22Rv1 (cell line): Measurements from ENCODE around the gene GPR6.

Experiments used
- H3K27ac ChIP-seq: fragments of 450-650 bp; 2 replicates; pipeline ENCODE4 v1.5.1; 2017
- ZFX ChIP-seq: fragments of 450-650 bp; IDR thresholded peaks from 2 replicates; pipeline ENCODE4 v1.6.1; 2017; ENCODE audit warnings: antibody characterized with exemption, borderline replicate concordance
- TF ChIP-seq, protein P1 (sequence below): fragments of 450-650 bp; IDR thresholded peaks from 2 replicates; pipeline ENCODE4 v1.5.1; 2017; ENCODE audit warnings: mild to moderate bottlenecking

The GPR6 gene

DNA sequence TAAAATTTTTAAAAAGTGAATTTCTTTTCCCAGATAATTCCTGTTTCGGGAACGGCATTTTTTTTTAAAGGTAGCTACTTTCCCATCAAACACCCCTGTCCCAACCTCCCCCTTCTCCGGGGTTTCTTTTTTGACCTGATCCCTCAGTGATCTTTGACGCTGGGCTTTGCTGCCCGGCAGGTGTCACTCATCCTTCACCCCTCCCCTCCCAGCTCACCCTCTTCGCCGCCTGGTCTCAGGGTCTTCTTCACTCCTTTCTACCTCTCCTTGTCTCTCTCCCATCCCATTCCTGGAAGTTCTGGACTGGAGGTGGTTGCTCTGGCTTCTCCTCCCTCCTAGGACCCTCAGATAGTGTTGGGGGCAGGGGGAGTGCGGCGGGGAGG is 329 bp upstream of the GPR6 start:
- TF ChIP-seq ZFX, result no peak
- TF ChIP-seq, protein P1, sequence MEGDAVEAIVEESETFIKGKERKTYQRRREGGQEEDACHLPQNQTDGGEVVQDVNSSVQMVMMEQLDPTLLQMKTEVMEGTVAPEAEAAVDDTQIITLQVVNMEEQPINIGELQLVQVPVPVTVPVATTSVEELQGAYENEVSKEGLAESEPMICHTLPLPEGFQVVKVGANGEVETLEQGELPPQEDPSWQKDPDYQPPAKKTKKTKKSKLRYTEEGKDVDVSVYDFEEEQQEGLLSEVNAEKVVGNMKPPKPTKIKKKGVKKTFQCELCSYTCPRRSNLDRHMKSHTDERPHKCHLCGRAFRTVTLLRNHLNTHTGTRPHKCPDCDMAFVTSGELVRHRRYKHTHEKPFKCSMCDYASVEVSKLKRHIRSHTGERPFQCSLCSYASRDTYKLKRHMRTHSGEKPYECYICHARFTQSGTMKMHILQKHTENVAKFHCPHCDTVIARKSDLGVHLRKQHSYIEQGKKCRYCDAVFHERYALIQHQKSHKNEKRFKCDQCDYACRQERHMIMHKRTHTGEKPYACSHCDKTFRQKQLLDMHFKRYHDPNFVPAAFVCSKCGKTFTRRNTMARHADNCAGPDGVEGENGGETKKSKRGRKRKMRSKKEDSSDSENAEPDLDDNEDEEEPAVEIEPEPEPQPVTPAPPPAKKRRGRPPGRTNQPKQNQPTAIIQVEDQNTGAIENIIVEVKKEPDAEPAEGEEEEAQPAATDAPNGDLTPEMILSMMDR, result no peak
- H3K27ac ChIP-seq, result no peak overlapping the region

DNA sequence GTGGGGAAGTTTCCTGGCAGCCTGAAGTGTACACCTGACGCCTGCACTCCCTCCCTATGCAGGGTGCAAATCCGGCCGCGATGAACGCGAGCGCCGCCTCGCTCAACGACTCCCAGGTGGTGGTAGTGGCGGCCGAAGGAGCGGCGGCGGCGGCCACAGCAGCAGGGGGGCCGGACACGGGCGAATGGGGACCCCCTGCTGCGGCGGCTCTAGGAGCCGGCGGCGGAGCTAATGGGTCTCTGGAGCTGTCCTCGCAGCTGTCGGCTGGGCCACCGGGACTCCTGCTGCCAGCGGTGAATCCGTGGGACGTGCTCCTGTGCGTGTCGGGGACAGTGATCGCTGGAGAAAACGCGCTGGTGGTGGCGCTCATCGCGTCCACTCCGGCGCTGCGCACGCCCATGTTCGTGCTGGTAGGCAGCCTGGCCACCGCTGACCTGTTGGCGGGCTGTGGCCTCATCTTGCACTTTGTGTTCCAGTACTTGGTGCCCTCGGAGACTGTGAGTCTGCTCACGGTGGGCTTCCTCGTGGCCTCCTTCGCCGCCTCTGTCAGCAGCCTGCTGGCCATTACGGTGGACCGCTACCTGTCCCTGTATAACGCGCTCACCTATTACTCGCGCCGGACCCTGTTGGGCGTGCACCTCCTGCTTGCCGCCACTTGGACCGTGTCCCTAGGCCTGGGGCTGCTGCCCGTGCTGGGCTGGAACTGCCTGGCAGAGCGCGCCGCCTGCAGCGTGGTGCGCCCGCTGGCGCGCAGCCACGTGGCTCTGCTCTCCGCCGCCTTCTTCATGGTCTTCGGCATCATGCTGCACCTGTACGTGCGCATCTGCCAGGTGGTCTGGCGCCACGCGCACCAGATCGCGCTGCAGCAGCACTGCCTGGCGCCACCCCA is 1.2 kb downstream of the GPR6 start:
- TF ChIP-seq, protein P1, result peak; percentile 13; the same call in 1 of the 2 replicates
- TF ChIP-seq ZFX, result no peak
- H3K27ac ChIP-seq, result no peak overlapping the region

DNA sequence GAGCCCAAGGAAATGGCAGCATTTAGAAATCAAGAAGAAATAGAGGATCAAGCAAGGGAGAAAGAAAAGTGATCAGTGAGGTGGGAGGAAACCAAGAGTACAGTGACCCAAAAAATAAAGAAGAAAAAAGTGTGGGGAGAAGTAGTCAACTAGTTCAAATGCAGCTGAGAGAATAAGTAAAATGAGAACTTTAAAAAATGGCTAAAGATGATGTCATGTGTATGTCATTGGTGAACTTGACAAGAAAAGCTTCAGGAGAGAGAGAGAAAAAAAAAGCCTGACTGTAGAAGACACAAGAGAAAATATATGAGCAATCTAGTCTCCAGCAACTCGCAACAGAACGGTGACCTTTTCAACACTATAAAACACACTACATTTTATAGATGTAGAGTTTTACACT is 6.3 kb downstream of the GPR6 start:
- no peak for TF ChIP-seq ZFX
- TF ChIP-seq, protein P1, result no peak
- no peak overlapping the region for H3K27ac ChIP-seq

DNA sequence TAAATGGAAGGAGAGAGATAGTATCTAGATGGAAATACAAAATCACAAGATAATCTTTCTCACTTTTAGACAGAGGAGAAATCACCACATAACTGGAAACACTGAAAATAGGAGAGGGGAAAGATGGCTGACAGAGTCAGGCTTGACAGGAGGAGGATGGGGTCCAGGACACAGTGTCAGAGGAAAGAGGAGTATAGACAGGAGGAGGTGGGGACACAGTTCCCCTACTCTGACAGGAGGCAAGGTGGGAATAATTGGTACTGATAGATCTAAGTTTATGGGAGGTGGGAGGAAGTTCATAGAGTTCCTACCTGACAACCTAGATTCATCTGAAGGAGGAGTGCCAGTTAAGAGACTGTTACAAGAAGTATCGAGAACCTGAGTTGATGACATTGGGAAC is 9.1 kb downstream of the GPR6 start:
- TF ChIP-seq, protein P1, result no peak
- no peak for TF ChIP-seq ZFX
- H3K27ac ChIP-seq, result no peak overlapping the region

DNA sequence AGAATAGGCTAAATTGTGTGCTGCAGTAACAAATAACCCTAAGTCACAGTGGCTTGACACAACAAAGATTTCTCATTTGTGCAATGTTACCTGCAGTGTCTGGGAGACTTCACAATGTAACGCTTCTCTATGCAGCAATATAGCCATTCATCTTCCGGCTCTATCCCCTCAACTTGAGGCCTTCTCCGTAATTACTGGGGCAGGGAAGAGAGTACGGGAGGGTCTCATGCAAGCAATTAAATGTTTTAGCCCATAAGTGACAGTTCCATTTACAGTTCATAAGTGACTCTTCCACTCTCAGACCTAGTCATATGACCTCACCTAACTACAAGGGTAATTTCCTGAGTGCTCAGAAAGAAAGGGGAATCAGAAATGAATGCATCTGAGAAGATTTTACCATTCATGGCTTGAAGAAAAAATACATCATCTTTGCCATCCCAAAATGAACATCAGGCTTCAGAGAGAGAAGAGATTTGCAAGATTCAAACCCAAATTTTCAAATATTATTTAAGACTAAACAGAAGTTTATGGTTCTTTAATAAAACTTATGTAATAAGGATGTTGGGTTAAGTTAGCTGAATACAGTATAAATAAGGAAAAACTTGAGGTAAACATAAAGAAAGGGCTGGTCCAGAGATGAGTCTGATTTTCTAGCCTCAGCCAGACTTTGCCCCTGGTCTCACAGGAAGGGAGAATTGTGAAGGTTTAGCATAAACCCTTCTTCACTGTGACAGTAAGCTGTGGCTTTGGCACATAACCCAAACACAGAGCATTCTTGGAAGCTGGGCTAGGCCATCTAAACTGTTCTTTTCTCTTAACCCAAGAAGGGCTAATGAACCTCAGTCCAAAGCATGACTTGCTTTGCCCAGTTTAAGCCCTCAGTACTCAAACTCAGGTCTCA is 13.3 kb downstream of the GPR6 start:
- no peak overlapping the region for H3K27ac ChIP-seq
- TF ChIP-seq ZFX, result no peak
- TF ChIP-seq, protein P1, result no peak

DNA sequence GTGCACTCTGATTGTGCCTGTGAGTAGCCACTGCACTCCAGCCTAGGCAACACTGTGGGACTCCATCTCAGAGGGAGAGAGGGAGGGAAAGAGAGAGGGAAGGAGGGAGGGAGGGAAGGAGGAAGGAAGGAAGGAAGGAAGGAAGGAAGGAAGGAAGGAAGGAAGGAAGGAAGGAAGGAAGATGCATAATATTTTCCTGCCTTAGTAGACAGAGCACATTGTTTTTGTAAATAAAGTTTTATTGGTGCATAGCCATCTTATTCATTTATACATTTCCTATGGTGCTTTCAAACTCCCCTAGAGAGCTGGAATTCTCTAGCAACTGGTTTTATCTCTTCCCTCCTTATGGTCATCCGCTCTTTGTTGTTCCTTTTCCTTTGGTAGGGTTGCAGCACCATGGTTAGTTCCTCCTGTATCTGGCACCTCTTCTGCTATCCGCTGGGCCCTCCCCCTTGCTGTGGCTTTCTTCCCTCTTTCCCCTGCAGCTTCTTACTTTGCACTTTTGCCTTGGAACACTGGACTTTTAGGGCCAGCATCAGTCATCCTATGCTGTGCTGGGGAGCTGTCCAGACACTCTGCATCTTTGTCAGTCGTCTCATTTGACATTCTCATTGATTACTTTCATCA is 20.2 kb downstream of the GPR6 start:
- no peak for TF ChIP-seq ZFX
- TF ChIP-seq, protein P1, result no peak
- H3K27ac ChIP-seq, result no peak overlapping the region
